Measurements from ENCODE around the gene HYCC2. TPM values are rescaled to one million over a fixed set of nuclear protein-coding genes. Genes with fewer than 3 reads are reported as not detected.
"Not testable (repeated sequence)": the region's sequence is repeated elsewhere in the genome, so short reads cannot be mapped to it uniquely, and the experiment has no call there.

The HYCC2 gene
- polyA plus RNA-seq, 1 donor, result 21.1 TPM

GRCh38 chr2:201073071-201073470 lies 1.6 kb upstream of the HYCC2 start:
- no peak for DNase-seq

GRCh38 chr2:201072201-201072530 lies 695 bp upstream of the HYCC2 start:
- DNase-seq, result no peak

- DNase-seq, result no peak
Measured at GRCh38 chr2:201070948-201071478, 458 bp downstream of the HYCC2 start.

GRCh38 chr2:201064797-201065329 lies 6.6 kb downstream of the HYCC2 start:
- DNase-seq, result no peak

GRCh38 chr2:201063516-201063915 lies 8.0 kb downstream of the HYCC2 start:
- DNase-seq, result not testable (repeated sequence)

GRCh38 chr2:201059961-201060755 lies 11.3 kb downstream of the HYCC2 start:
- DNase-seq, result no peak

- no peak for DNase-seq
Measured at GRCh38 chr2:201058914-201059313, 12.6 kb downstream of the HYCC2 start.

GRCh38 chr2:201057715-201058248 lies 13.7 kb downstream of the HYCC2 start:
- no peak for DNase-seq

- peak; percentile 5 for DNase-seq
Measured at GRCh38 chr2:201057087-201057521, 14.4 kb downstream of the HYCC2 start.

GRCh38 chr2:201049455-201049854 lies 22.0 kb downstream of the HYCC2 start:
- no peak for DNase-seq

GRCh38 chr2:201046881-201047280 lies 24.6 kb downstream of the HYCC2 start:
- DNase-seq, result no peak

- not testable (repeated sequence) for DNase-seq
Measured at GRCh38 chr2:201043050-201043449, 28.4 kb downstream of the HYCC2 start.

- DNase-seq, result not testable (repeated sequence)
Measured at GRCh38 chr2:201042451-201042850, 29.0 kb downstream of the HYCC2 start.

- DNase-seq, result no peak
Measured at GRCh38 chr2:201040867-201041628, 30.4 kb downstream of the HYCC2 start.

GRCh38 chr2:201038855-201039254 lies 32.6 kb downstream of the HYCC2 start:
- DNase-seq, result no peak

- not testable (repeated sequence) for DNase-seq
Measured at GRCh38 chr2:201038361-201038760, 33.1 kb downstream of the HYCC2 start.

- DNase-seq, result not testable (repeated sequence)
Measured at GRCh38 chr2:201034355-201034754, 37.1 kb downstream of the HYCC2 start.

GRCh38 chr2:201024518-201024917 lies 47.0 kb downstream of the HYCC2 start:
- no peak for DNase-seq

GRCh38 chr2:201021914-201022313 lies 49.6 kb downstream of the HYCC2 start:
- no peak for DNase-seq
